Memory B cell (primary cell): ENCODE data around the gene TMEM86A.

Experiments used
- ATAC-seq: fragments of 150-1000 bp; cut with Tn5 transposase; 2 replicates; pipeline ENCODE4 v1.10.0; 2021; ENCODE audit warnings: low read depth, mild to moderate bottlenecking, moderate library complexity
- DNase-seq, 2 donors: peaks; one replicate each; pipeline ENCODE4 v3.0.0; 2022; ENCODE audit warnings: low spot score in 2 of 2
- H3K27ac Mint-ChIP-seq: one replicate; pipeline ENCODE4 v1.8.0; 2022; ENCODE audit warnings: mild to moderate bottlenecking, moderate library complexity, mixed read lengths
- H3K27me3 Mint-ChIP-seq: one replicate; pipeline ENCODE4 v1.8.0; 2022; ENCODE audit warnings: mixed read lengths
- H3K36me3 Mint-ChIP-seq: one replicate; pipeline ENCODE4 v1.8.0; 2022; ENCODE audit warnings: mild to moderate bottlenecking, mixed read lengths
- H3K4me1 Mint-ChIP-seq: one replicate; pipeline ENCODE4 v1.8.0; 2022; ENCODE audit warnings: mixed read lengths
- H3K4me3 Mint-ChIP-seq: one replicate; pipeline ENCODE4 v1.8.0; 2022; ENCODE audit warnings: mild to moderate bottlenecking, moderate library complexity, mixed read lengths
- H3K9me3 Mint-ChIP-seq: one replicate; pipeline ENCODE4 v1.8.0; 2022; ENCODE audit warnings: mixed read lengths

The TMEM86A gene

GRCh38 chr11:18743900-18744514 is 45.4 kb downstream of the TMEM86A start:
- Mint-ChIP-seq H3K4me1 (no peaks in the 10 kb centered on the region), H3K27ac (no peak overlapping the region), H3K36me3 (no peaks in the 10 kb centered on the region), H3K27me3 (peaks cover 3% of the 10 kb centered on the region), H3K4me3 (no peak overlapping the region), H3K9me3 (no peaks in the 10 kb centered on the region)
- ATAC-seq = no peak
- DNase-seq = no peak

- no peak overlapping the region for H3K27ac Mint-ChIP-seq
- no peak for DNase-seq
- no peak for ATAC-seq
- peaks cover 2% of the 10 kb centered on the region for H3K27me3 Mint-ChIP-seq
- no peaks in the 10 kb centered on the region for H3K4me1 Mint-ChIP-seq
- H3K36me3 Mint-ChIP-seq = no peaks in the 10 kb centered on the region
- no peaks in the 10 kb centered on the region for H3K9me3 Mint-ChIP-seq
- no peak overlapping the region for H3K4me3 Mint-ChIP-seq
Observed at GRCh38 chr11:18745251-18745650, 46.7 kb downstream of the TMEM86A start.

GRCh38 chr11:18748766-18749365 is 50.3 kb downstream of the TMEM86A start:
- Mint-ChIP-seq H3K36me3 (no peaks in the 10 kb centered on the region), H3K9me3 (no peaks in the 10 kb centered on the region), H3K27ac (no peak overlapping the region), H3K27me3 (peaks cover 14% of the 10 kb centered on the region), H3K4me3 (no peak overlapping the region), H3K4me1 (no peaks in the 10 kb centered on the region)
- DNase-seq (no peak), ATAC-seq (no peak)

- no peak overlapping the region for H3K4me3 Mint-ChIP-seq
- H3K27ac Mint-ChIP-seq = no peak overlapping the region
- DNase-seq = no peak
- no peak for ATAC-seq
- H3K27me3 Mint-ChIP-seq = peaks cover 14% of the 10 kb centered on the region
- H3K36me3 Mint-ChIP-seq = no peaks in the 10 kb centered on the region
- no peaks in the 10 kb centered on the region for H3K4me1 Mint-ChIP-seq
- H3K9me3 Mint-ChIP-seq = no peaks in the 10 kb centered on the region
Observed at GRCh38 chr11:18749681-18750319, 51.2 kb downstream of the TMEM86A start.

- Mint-ChIP-seq H3K4me1 (no peaks in the 10 kb centered on the region), H3K27ac (no peak overlapping the region)
- DNase-seq = no peak
Observed at GRCh38 chr11:18750944-18751343, 52.4 kb downstream of the TMEM86A start.

GRCh38 chr11:18752502-18752901 is 53.9 kb downstream of the TMEM86A start:
- no peak overlapping the region for H3K4me3 Mint-ChIP-seq
- DNase-seq (no peak), ATAC-seq (no peak)
- no peaks in the 10 kb centered on the region for H3K9me3 Mint-ChIP-seq
- H3K27me3 Mint-ChIP-seq = peaks cover 12% of the 10 kb centered on the region
- H3K36me3 Mint-ChIP-seq = no peaks in the 10 kb centered on the region
- H3K4me1 Mint-ChIP-seq = no peaks in the 10 kb centered on the region
- H3K27ac Mint-ChIP-seq = no peak overlapping the region

More at GRCh38 chr11:18750944-18751343, 52.4 kb downstream of the TMEM86A start:
- Mint-ChIP-seq H3K4me3 (no peak overlapping the region), H3K27me3 (peaks cover 14% of the 10 kb centered on the region), H3K36me3 (no peaks in the 10 kb centered on the region), H3K9me3 (no peaks in the 10 kb centered on the region)
- ATAC-seq = no peak

GRCh38 chr11:18754308-18754707 is 55.7 kb downstream of the TMEM86A start:
- Mint-ChIP-seq H3K4me3 (no peak overlapping the region), H3K27ac (no peak overlapping the region), H3K36me3 (no peaks in the 10 kb centered on the region), H3K27me3 (peaks cover 13% of the 10 kb centered on the region), H3K4me1 (no peaks in the 10 kb centered on the region), H3K9me3 (no peaks in the 10 kb centered on the region)
- ATAC-seq (no peak), DNase-seq (no peak)
